Measurements from ENCODE around the gene INAVA.
A peak's percentile ranks its signal among the peaks of the same experiment; 100 is the strongest.

INAVA gene

GRCh38 chr1:200885623-200886402 lies 8.9 kb upstream of the INAVA start:
- Histone ChIP-seq H3K4me3 (no peak overlapping the region), H3K9ac (ENCODE audit: insufficient read length) (no peak overlapping the region), H3K36me3 (ENCODE audit: insufficient read depth, low read length) (no peaks in the 10 kb centered on the region), H3K9me3 (ENCODE audit: low read depth, low read length) (no peaks in the 10 kb centered on the region), H3K27ac (no peak overlapping the region)
- no peak for DNase-seq (ENCODE audit: low read depth, low spot score)
- TF ChIP-seq EZH2 (IDR thresholded peaks at IDR 0.05) (no peak), FOXP2 (optimal IDR thresholded peaks at IDR 0.05; ENCODE audit: control extremely low read depth, extremely low read length, insufficient read depth) (no peak)

- Histone ChIP-seq H3K27ac (no peak overlapping the region), H3K9me3 (ENCODE audit: low read depth, low read length) (no peaks in the 10 kb centered on the region), H3K4me3 (no peak overlapping the region), H3K9ac (ENCODE audit: insufficient read length) (no peak overlapping the region), H3K36me3 (ENCODE audit: insufficient read depth, low read length) (no peaks in the 10 kb centered on the region)
- no peak for DNase-seq (ENCODE audit: low read depth, low spot score)
- no peak for TF ChIP-seq EZH2 (IDR thresholded peaks at IDR 0.05)
- no peak for TF ChIP-seq FOXP2 (optimal IDR thresholded peaks at IDR 0.05; ENCODE audit: control extremely low read depth, extremely low read length, insufficient read depth)
- TF ChIP-seq POLR2AphosphoS5 (IDR thresholded peaks at IDR 0.05; ENCODE audit: borderline replicate concordance, low read depth, low read length): no peak
These were observed 8.1 kb upstream of the INAVA start for GRCh38 chr1:200886594-200886993.

- no peak for TF ChIP-seq EZH2 (IDR thresholded peaks at IDR 0.05)
- no peak for TF ChIP-seq FOXP2 (optimal IDR thresholded peaks at IDR 0.05; ENCODE audit: control extremely low read depth, extremely low read length, insufficient read depth)
- TF ChIP-seq POLR2AphosphoS5 (IDR thresholded peaks at IDR 0.05; ENCODE audit: borderline replicate concordance, low read depth, low read length): no peak
- DNase-seq (ENCODE audit: low read depth, low spot score): no peak
These were observed 7.7 kb upstream of the INAVA start for GRCh38 chr1:200887036-200887435.

GRCh38 chr1:200887772-200888348 lies 6.8 kb upstream of the INAVA start:
- Histone ChIP-seq H3K9ac (ENCODE audit: insufficient read length) (no peak overlapping the region), H3K4me3 (no peak overlapping the region), H3K9me3 (ENCODE audit: low read depth, low read length) (no peaks in the 10 kb centered on the region), H3K36me3 (ENCODE audit: insufficient read depth, low read length) (no peaks in the 10 kb centered on the region), H3K27ac (no peak overlapping the region)
- TF ChIP-seq POLR2AphosphoS5 (IDR thresholded peaks at IDR 0.05; ENCODE audit: borderline replicate concordance, low read depth, low read length): no peak
- TF ChIP-seq FOXP2 (optimal IDR thresholded peaks at IDR 0.05; ENCODE audit: control extremely low read depth, extremely low read length, insufficient read depth): no peak
- no peak for TF ChIP-seq EZH2 (IDR thresholded peaks at IDR 0.05)
- DNase-seq (ENCODE audit: low read depth, low spot score): no peak

More at GRCh38 chr1:200887036-200887435, 7.7 kb upstream of the INAVA start:
- H3K36me3 ChIP-seq (ENCODE audit: insufficient read depth, low read length): no peaks in the 10 kb centered on the region
- no peaks in the 10 kb centered on the region for H3K9me3 ChIP-seq (ENCODE audit: low read depth, low read length)
- H3K9ac ChIP-seq (ENCODE audit: insufficient read length): no peak overlapping the region
- no peak overlapping the region for H3K4me3 ChIP-seq
- H3K27ac ChIP-seq: no peak overlapping the region

- Histone ChIP-seq H3K36me3 (ENCODE audit: insufficient read depth, low read length) (no peaks in the 10 kb centered on the region), H3K9me3 (ENCODE audit: low read depth, low read length) (no peaks in the 10 kb centered on the region), H3K4me3 (no peak overlapping the region), H3K27ac (no peak overlapping the region), H3K9ac (ENCODE audit: insufficient read length) (no peak overlapping the region)
- no peak for TF ChIP-seq EZH2 (IDR thresholded peaks at IDR 0.05)
- TF ChIP-seq POLR2AphosphoS5 (IDR thresholded peaks at IDR 0.05; ENCODE audit: borderline replicate concordance, low read depth, low read length): no peak
- no peak for TF ChIP-seq FOXP2 (optimal IDR thresholded peaks at IDR 0.05; ENCODE audit: control extremely low read depth, extremely low read length, insufficient read depth)
- DNase-seq (ENCODE audit: low read depth, low spot score): no peak
These were observed 6.3 kb upstream of the INAVA start for GRCh38 chr1:200888349-200888838.

- no peak overlapping the region for H3K9ac ChIP-seq (ENCODE audit: insufficient read length)
These were observed 5.1 kb upstream of the INAVA start for GRCh38 chr1:200889571-200889970.

GRCh38 chr1:200890027-200890426 lies 4.7 kb upstream of the INAVA start:
- no peaks in the 10 kb centered on the region for H3K9me3 ChIP-seq (ENCODE audit: low read depth, low read length)
- H3K36me3 ChIP-seq (ENCODE audit: insufficient read depth, low read length): no peaks in the 10 kb centered on the region
- H3K4me3 ChIP-seq: no peak overlapping the region
- no peak for DNase-seq (ENCODE audit: low read depth, low spot score)
- TF ChIP-seq FOXP2 (optimal IDR thresholded peaks at IDR 0.05; ENCODE audit: control extremely low read depth, extremely low read length, insufficient read depth) (no peak), POLR2AphosphoS5 (IDR thresholded peaks at IDR 0.05; ENCODE audit: borderline replicate concordance, low read depth, low read length) (no peak), EZH2 (IDR thresholded peaks at IDR 0.05) (no peak)
- H3K9ac ChIP-seq (ENCODE audit: insufficient read length): no peak overlapping the region
- no peak overlapping the region for H3K27ac ChIP-seq

More at GRCh38 chr1:200889571-200889970, 5.1 kb upstream of the INAVA start:
- Histone ChIP-seq H3K4me3 (no peak overlapping the region), H3K36me3 (ENCODE audit: insufficient read depth, low read length) (no peaks in the 10 kb centered on the region), H3K9me3 (ENCODE audit: low read depth, low read length) (no peaks in the 10 kb centered on the region), H3K27ac (no peak overlapping the region)
- no peak for DNase-seq (ENCODE audit: low read depth, low spot score)
- no peak for TF ChIP-seq POLR2AphosphoS5 (IDR thresholded peaks at IDR 0.05; ENCODE audit: borderline replicate concordance, low read depth, low read length)
- no peak for TF ChIP-seq FOXP2 (optimal IDR thresholded peaks at IDR 0.05; ENCODE audit: control extremely low read depth, extremely low read length, insufficient read depth)
- TF ChIP-seq EZH2 (IDR thresholded peaks at IDR 0.05): no peak

GRCh38 chr1:200890818-200891773 lies 3.6 kb upstream of the INAVA start:
- Histone ChIP-seq H3K27ac (no peak overlapping the region), H3K9ac (ENCODE audit: insufficient read length) (no peak overlapping the region), H3K4me3 (peak overlapping the region; percentile 28; the same call in 1 of the 2 replicates), H3K9me3 (ENCODE audit: low read depth, low read length) (no peaks in the 10 kb centered on the region), H3K36me3 (ENCODE audit: insufficient read depth, low read length) (no peaks in the 10 kb centered on the region)
- no peak for DNase-seq (ENCODE audit: low read depth, low spot score)
- TF ChIP-seq POLR2AphosphoS5 (IDR thresholded peaks at IDR 0.05; ENCODE audit: borderline replicate concordance, low read depth, low read length): no peak
- TF ChIP-seq EZH2 (IDR thresholded peaks at IDR 0.05): no peak
- TF ChIP-seq FOXP2 (optimal IDR thresholded peaks at IDR 0.05; ENCODE audit: control extremely low read depth, extremely low read length, insufficient read depth): no peak

All from SK-N-MC (cell line).